Gastrocnemius medialis (tissue), 4 donors: ENCODE data around the gene NR1H2.

Source experiments
- POLR2A ChIP-seq, 2 donors: fragments of 450-650 bp; IDR thresholded peaks; one replicate each; pipeline ENCODE4 v1.6.1; 2017; ENCODE audit warnings: antibody characterized with exemption in 2 of 2, mild to moderate bottlenecking in 2 of 2, moderate library complexity in 2 of 2
- TF ChIP-seq, protein P1 (sequence below), 5 experiments: fragments of 450-650 bp in 3 of 5; fragments of 200-600 bp in 2 of 5; sonication (generic) in 2 of 5; IDR thresholded peaks in 4 of 5; conservative IDR thresholded peaks in 1 of 5; 1 replicate in 4 of 5; 2 replicates in 1 of 5; pipeline ENCODE4 v1.5.1; 2016 to 2019; ENCODE audit warnings: antibody characterized with exemption in 5 of 5, mild to moderate bottlenecking in 3 of 5, moderate library complexity in 3 of 5

DNA sequence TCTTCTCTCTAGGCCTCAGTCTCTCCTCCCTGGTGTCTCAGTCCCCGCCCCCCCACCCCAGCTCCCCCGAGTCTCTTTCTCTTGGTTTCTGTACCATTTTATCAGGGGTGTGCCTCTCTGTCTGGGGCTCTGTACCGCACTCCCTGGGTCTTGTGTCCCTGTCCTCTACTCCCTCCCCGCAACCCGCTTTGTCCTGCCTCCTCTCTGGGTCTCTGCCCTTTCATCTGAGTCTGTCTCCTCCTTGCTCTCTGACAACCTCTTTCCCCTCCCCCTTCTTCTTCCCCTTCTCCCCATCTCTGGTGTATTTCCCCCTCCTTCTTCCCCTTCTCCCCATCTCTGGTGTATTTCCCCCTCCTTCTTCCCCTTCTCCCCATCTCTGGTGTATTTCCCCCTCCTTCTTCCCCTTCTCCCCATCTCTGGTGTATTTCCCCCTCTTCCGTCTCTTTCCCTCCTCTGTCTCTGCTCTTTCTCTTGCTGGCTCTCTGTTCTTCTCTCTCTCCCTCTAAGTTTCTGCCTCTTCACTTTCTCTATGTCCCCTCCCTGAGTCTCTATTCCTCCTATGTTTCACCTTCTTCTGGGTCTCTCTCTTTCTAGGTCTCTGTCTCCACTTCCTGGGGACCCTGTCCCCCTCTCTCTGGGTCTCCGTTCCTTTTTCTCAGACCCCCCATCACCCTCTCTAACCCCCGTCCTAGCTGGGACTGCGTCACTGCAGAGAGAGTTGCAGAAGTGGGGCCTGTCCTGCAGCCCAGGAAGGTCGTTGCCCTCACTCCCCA, 44.9 kb upstream of the NR1H2 start:
- no peak for TF ChIP-seq POLR2A (IDR thresholded peaks at IDR 0.05)
- TF ChIP-seq, protein P1, sequence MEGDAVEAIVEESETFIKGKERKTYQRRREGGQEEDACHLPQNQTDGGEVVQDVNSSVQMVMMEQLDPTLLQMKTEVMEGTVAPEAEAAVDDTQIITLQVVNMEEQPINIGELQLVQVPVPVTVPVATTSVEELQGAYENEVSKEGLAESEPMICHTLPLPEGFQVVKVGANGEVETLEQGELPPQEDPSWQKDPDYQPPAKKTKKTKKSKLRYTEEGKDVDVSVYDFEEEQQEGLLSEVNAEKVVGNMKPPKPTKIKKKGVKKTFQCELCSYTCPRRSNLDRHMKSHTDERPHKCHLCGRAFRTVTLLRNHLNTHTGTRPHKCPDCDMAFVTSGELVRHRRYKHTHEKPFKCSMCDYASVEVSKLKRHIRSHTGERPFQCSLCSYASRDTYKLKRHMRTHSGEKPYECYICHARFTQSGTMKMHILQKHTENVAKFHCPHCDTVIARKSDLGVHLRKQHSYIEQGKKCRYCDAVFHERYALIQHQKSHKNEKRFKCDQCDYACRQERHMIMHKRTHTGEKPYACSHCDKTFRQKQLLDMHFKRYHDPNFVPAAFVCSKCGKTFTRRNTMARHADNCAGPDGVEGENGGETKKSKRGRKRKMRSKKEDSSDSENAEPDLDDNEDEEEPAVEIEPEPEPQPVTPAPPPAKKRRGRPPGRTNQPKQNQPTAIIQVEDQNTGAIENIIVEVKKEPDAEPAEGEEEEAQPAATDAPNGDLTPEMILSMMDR (IDR thresholded peaks at IDR 0.05 in 4 of 5, conservative IDR thresholded peaks at IDR 0.05 in 1 of 5), result no peak
